GM19239 (cell line): ENCODE results near the gene KCNG4.
"Not testable (repeated sequence)": the region's sequence is repeated elsewhere in the genome, so short reads cannot be mapped to it uniquely, and the experiment has no call there.

ENCODE experiments used
- DNase-seq: peaks from one replicate; pipeline ENCODE4 v3.0.0; 2011; ENCODE audit warnings: low spot score; ENCODE audit not compliant: insufficient read length
- FAIRE-seq: peaks from 2 replicates; lab custom pipeline; 2011; peaks lifted over from hg19 to GRCh38; lab: Jason Lieb, UNC

KCNG4 gene

GRCh38 chr16:84212631-84213030, 27.2 kb downstream of the KCNG4 start:
- FAIRE-seq, result no peak
- DNase-seq, result no peak

DNA sequence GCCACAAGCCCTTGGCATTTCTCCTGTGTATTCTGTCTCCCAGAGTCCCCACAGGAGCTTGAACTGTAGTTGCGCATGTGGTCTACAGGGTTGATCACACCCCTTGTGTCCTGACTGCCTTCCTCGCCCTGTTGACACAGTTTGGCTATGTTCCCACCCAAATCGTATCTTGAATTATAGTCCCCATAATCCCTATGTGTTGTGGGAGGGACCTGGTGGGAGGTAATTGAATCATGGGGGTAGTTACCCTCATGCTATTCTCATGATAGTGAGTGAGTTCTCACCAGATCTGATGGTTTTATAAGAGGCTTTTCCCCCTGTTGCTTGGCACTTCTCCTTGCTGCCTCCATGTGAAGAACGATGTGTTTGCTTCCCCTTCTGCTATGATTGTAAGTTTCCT, 27.7 kb downstream of the KCNG4 start:
- DNase-seq (no peak), FAIRE-seq (no peak)

- FAIRE-seq (no peak), DNase-seq (no peak)
Measured at GRCh38 chr16:84209989-84210388, 29.8 kb downstream of the KCNG4 start.

DNA sequence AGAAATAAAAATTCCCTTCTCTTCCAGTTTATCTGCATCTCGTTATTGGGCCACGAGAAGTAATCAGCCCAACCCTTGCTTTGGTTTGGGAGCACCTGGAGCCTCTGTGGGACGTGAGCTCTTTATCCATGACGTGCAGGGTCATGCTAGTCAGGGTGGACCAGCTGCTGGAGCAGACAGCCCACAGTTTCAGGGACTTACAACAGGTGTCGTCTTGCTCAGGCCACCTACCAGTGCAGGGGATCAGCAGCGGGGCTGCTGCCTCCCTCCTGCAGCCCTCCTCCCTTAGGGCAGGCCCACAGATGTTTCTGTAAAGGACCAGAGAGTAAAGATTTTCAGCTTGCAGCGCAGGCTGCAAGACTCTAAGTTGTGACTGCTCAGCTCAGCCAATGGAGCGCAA, 31.9 kb downstream of the KCNG4 start:
- no peak for FAIRE-seq
- no peak for DNase-seq

DNA sequence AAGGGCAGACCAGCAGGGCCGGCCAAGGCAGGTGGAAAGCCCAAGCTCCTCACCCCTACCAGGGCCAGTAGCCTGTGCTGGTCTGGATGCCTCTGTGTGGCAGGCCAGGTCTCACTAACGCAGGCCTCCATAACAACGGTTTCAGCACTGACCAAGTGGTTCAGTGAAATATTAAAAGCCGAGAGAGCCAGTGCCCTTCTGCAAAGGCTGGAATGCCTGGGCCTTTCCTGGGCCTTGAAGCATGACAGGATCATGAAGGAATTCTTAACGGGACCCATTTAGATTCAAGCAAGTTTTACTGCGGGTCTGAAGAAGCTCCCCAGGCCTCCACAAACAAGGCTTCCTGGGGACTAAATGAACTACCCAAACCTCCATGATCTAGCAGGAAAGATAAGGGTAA, 32.6 kb downstream of the KCNG4 start:
- no peak for DNase-seq
- no peak for FAIRE-seq

GRCh38 chr16:84205976-84206691, 33.7 kb downstream of the KCNG4 start:
- DNase-seq (no peak), FAIRE-seq (no peak)

DNA sequence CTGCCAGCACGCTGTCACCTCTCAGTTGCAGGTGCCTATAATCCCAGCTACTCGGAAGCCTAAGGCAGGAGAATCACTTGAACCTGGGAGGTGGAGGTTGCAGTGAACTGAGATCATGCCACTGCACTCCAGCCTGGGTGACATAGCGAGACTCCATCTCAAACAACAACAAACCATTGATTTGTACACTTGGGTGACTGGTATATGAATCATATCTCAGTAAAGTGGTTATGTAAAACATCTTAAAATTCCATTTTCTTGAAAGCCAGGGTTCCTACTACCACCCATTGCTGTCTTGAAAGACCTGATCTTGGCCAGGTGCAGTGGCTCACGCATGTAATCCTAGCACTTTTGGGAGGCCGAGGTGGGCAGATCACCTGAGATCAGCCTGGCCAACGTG, 34.7 kb downstream of the KCNG4 start:
- not testable (repeated sequence) for FAIRE-seq, DNase-seq

- not testable (repeated sequence) for DNase-seq, FAIRE-seq
Measured at GRCh38 chr16:84204551-84204950, 35.3 kb downstream of the KCNG4 start.

GRCh38 chr16:84199861-84200260, 40.0 kb downstream of the KCNG4 start:
- no peak for FAIRE-seq
- DNase-seq, result no peak

DNA sequence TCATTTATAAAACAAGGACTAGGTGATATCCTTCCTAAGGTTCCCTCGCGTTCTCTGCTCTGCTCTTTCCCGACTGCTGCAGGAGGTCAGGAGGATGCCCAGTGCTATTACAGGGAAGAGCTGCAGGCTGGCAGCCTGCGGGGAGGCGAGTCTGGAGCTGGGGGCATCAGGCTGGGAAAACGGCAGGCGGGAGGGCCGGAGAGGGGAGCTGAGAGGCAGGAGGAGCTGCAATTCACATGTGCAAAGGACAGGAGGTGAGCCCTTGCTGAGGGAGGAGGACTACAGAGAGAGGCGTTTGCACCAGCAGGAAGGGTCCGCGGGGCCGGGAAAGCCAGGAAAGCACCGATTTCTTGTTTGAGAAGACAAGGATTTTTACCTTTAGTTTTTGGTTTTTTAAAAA, 40.7 kb downstream of the KCNG4 start:
- no peak for FAIRE-seq
- DNase-seq, result no peak

DNA sequence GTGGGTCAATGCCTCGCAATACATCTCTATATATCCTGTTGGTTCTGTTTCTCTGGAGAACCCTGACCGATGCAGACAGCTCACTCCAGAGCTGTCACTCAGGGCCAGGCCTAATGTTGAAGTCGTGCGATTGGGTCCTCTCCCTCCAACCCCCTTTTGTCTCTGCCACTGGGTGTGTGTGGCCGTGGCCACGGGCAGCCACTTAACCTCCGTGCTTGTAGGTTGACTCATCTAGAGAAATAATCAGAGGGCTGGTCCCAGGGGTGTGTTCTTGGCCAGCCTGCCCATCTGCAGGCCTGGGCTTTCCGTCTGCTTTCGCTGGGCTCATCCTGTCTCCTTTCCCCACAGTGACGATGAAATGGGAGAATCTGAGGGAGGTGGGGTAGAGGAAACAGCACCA, 41.4 kb downstream of the KCNG4 start:
- DNase-seq (no peak), FAIRE-seq (no peak)

DNA sequence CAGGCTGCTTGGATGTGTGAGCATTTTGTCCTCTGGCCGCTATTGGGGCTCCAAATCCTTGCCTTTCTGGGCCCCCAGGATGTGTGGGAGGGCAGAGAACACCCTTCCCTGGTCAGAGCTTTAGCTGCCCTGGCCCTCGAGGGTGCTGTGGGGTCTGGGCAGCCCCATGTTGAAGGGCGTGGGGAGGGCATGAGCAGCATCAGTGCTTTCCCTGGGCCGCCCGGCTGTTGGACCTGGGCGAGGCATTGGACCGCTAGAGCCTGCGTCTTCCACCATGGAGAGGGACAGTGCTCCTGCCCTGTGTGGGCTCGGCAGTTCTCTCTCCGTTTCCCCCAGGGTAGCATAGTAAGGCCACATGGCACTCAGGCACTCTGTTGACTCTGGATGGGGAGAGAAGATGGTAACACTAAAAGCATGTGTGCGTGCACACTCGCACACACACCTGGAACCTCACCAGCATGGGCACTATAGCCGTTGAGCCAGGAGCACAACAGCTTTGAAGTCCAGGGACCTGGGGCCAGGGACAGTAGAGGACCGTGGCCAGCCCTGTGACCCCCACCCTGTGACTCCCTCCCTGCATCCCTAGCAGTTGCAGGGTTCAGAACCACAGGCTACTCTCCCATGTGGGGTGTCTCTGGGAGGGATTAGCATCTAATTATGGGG, 42.2 kb downstream of the KCNG4 start:
- FAIRE-seq (no peak), DNase-seq (no peak)

DNA sequence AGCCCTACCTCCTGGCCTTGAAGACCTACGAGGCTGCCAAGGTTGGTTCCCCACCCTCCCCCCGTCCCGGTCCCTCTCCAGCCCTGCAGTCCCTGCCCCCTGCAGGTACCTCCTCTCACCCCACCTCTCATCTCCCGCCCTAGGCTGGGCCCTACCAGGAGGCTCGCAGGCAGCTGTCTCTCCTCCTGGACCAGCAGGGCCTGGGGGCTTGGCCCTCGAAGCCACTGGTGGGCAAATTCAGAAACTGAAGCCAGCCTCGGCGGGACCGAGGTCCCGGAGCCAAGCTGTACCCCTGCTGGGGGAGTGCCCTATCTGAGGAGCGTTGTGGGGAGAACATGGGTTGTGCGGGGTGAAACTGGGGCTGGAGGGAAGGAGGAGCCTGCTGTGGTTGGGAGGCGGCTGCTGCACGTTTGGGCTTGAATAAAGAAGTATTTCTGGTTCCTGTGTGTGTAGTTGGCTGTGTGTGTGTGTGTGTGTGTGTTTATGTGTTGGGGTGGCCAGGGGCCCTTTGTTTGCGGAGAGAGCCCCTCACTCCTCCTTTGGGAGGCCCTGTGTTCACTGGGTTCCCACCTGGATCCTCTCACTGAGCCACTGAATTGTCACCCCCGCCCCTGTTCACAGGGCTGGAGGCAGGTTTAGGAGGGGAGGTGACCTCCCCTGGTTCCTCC, 43.0 kb downstream of the KCNG4 start:
- FAIRE-seq (no peak), DNase-seq (no peak)

DNA sequence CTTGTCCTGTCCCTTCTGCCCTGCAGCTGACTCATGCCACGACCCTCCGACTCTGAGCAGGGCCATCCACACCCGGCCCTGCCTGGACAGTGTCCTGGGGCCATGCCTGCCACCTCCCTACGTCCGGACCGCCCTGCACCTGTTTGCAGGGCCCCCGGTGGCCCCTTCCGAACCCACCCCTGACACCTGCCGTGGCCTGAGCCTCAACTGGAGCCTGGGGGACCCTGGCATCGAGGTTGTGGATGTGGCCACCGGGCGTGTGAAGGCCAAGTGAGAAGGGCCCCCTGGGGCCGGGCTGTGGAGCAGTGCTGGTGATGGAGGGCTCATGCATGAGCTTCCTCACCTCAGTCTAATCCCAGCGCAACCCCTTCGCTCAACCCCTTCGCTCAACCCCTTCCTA, 43.7 kb downstream of the KCNG4 start:
- no peak for FAIRE-seq

GRCh38 chr16:84195201-84196093, 44.4 kb downstream of the KCNG4 start:
- FAIRE-seq (no peak), DNase-seq (no peak)

More for the DNA sequence above, 43.7 kb downstream of the KCNG4 start:
- DNase-seq, result no peak

- DNase-seq, result peak; percentile 50
- FAIRE-seq, result no peak
Measured at GRCh38 chr16:84194470-84195200, 45.2 kb downstream of the KCNG4 start.

DNA sequence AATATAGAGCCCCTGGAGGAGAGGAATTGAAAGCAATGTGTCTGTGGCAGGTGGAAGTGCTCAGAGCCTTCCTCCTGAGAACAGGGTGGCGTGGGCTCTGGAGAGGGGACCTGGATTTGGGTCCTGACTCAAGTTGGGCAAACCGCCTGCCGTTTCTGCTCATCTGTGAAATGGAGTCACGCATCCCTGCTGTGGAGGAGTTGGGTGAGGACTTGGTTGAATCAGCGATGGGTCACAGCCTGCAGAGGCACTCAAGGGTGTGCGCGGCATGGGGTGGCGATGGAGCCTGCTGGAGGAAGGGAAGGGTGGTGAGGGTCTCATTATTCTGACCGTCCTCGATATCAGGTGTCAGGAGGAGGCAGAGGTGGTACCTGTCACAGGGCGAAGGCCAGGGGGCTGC, 45.8 kb downstream of the KCNG4 start:
- DNase-seq, result no peak
- no peak for FAIRE-seq

DNA sequence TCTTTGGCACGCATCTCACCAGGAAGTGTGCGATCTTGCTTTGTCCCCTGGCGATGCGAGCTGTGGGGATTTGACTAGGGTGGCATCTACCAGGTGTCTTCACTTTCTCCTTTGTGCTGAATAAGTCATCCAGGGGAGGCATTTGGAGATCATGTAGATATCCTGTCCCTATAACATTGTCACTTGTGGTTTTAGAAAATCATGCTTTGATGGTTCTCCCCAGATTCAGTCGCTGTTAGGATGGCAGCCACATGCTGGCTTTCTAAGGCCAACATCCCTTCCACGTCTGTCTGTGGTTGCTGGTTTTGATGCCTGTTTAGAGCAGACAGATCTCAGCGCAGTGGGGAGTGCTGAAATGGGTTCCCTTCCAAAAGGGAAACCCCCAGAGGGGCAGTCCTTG, 46.3 kb downstream of the KCNG4 start:
- DNase-seq (no peak), FAIRE-seq (no peak)

GRCh38 chr16:84191466-84191865, 48.3 kb downstream of the KCNG4 start:
- FAIRE-seq, result no peak
- DNase-seq, result no peak
